ENCODE results near the gene PSMA7. TPM values are rescaled to one million over a fixed set of nuclear protein-coding genes. Genes with fewer than 3 reads are reported as not detected.
"Not testable (repeated sequence)": the region's sequence is repeated elsewhere in the genome, so short reads cannot be mapped to it uniquely, and the experiment has no call there.

Gene PSMA7
- total RNA-seq, 2 donors from 2014 or later = 144 to 158 TPM

- Mint-ChIP-seq H3K27ac (no peak overlapping the region), H3K27me3 (no peaks in the 10 kb centered on the region), H3K4me3 (no peak overlapping the region), H3K4me1 (peaks cover 14% of the 10 kb centered on the region), H3K36me3 (ENCODE audit: low read depth) (peaks cover 7% of the 10 kb centered on the region)
- DNase-seq = no peak
- no peaks in the 10 kb centered on the region for H3K9me3 ChIP-seq (ENCODE audit: control insufficient read depth, low read length, poor library complexity, severe bottlenecking)
- ATAC-seq = no peak
Observed at GRCh38 chr20:62157387-62158087, 14.3 kb upstream of the PSMA7 start.

- no peak overlapping the region for H3K4me3 Mint-ChIP-seq
- H3K9me3 ChIP-seq (ENCODE audit: control insufficient read depth, low read length, poor library complexity, severe bottlenecking) = no peaks in the 10 kb centered on the region
- ATAC-seq = peak; percentile 91
- H3K36me3 Mint-ChIP-seq (ENCODE audit: low read depth) = peaks cover 7% of the 10 kb centered on the region
- H3K4me1 Mint-ChIP-seq = peaks cover 14% of the 10 kb centered on the region
- no peak overlapping the region for H3K27ac Mint-ChIP-seq
- no peaks in the 10 kb centered on the region for H3K27me3 Mint-ChIP-seq
- DNase-seq = peak; percentile 57 to 68 (median 59)
Observed at GRCh38 chr20:62156592-62157386, 13.6 kb upstream of the PSMA7 start.

GRCh38 chr20:62156254-62156556 is 13.0 kb upstream of the PSMA7 start:
- Mint-ChIP-seq H3K4me3 (no peak overlapping the region), H3K4me1 (peaks cover 15% of the 10 kb centered on the region), H3K27me3 (no peaks in the 10 kb centered on the region), H3K27ac (no peak overlapping the region), H3K36me3 (ENCODE audit: low read depth) (peaks cover 7% of the 10 kb centered on the region)
- ATAC-seq = no peak
- no peak for DNase-seq
- no peaks in the 10 kb centered on the region for H3K9me3 ChIP-seq (ENCODE audit: control insufficient read depth, low read length, poor library complexity, severe bottlenecking)

GRCh38 chr20:62155428-62156253 is 12.4 kb upstream of the PSMA7 start:
- no peak overlapping the region for H3K27ac Mint-ChIP-seq
- no peaks in the 10 kb centered on the region for H3K27me3 Mint-ChIP-seq
- peaks cover 17% of the 10 kb centered on the region for H3K4me1 Mint-ChIP-seq
- DNase-seq = no peak
- H3K36me3 Mint-ChIP-seq (ENCODE audit: low read depth) = peaks cover 7% of the 10 kb centered on the region
- no peak for ATAC-seq
- no peak overlapping the region for H3K4me3 Mint-ChIP-seq
- H3K9me3 ChIP-seq (ENCODE audit: control insufficient read depth, low read length, poor library complexity, severe bottlenecking) = no peaks in the 10 kb centered on the region

GRCh38 chr20:62151835-62152364 is 8.7 kb upstream of the PSMA7 start:
- no peak overlapping the region for H3K4me3 Mint-ChIP-seq
- H3K9me3 ChIP-seq (ENCODE audit: control insufficient read depth, low read length, poor library complexity, severe bottlenecking) = no peaks in the 10 kb centered on the region
- no peak overlapping the region for H3K27ac Mint-ChIP-seq
- no peak for DNase-seq
- no peak for ATAC-seq
- H3K4me1 Mint-ChIP-seq = peaks cover 20% of the 10 kb centered on the region
- H3K27me3 Mint-ChIP-seq = no peaks in the 10 kb centered on the region
- H3K36me3 Mint-ChIP-seq (ENCODE audit: low read depth) = peaks cover 7% of the 10 kb centered on the region

GRCh38 chr20:62151225-62151624 is 8.0 kb upstream of the PSMA7 start:
- Mint-ChIP-seq H3K27me3 (no peaks in the 10 kb centered on the region), H3K36me3 (ENCODE audit: low read depth) (peaks cover 7% of the 10 kb centered on the region), H3K4me1 (peaks cover 17% of the 10 kb centered on the region), H3K4me3 (no peak overlapping the region), H3K27ac (no peak overlapping the region)
- no peak for DNase-seq
- ATAC-seq = no peak
- no peaks in the 10 kb centered on the region for H3K9me3 ChIP-seq (ENCODE audit: control insufficient read depth, low read length, poor library complexity, severe bottlenecking)

GRCh38 chr20:62150310-62150575 is 7.0 kb upstream of the PSMA7 start:
- H3K4me3 Mint-ChIP-seq = no peak overlapping the region

GRCh38 chr20:62149532-62150309 is 6.5 kb upstream of the PSMA7 start:
- no peaks in the 10 kb centered on the region for H3K27me3 Mint-ChIP-seq
- peaks cover 18% of the 10 kb centered on the region for H3K4me1 Mint-ChIP-seq
- DNase-seq = no peak
- H3K4me3 Mint-ChIP-seq = no peak overlapping the region
- no peak for ATAC-seq
- H3K9me3 ChIP-seq (ENCODE audit: control insufficient read depth, low read length, poor library complexity, severe bottlenecking) = no peaks in the 10 kb centered on the region
- peak overlapping the region; percentile 6 for H3K27ac Mint-ChIP-seq
- peaks cover 4% of the 10 kb centered on the region for H3K36me3 Mint-ChIP-seq (ENCODE audit: low read depth)

More at GRCh38 chr20:62150310-62150575, 7.0 kb upstream of the PSMA7 start:
- Mint-ChIP-seq H3K27ac (no peak overlapping the region), H3K4me1 (peaks cover 16% of the 10 kb centered on the region), H3K27me3 (no peaks in the 10 kb centered on the region), H3K36me3 (ENCODE audit: low read depth) (peaks cover 7% of the 10 kb centered on the region)
- ATAC-seq (no peak), DNase-seq (no peak)
- no peaks in the 10 kb centered on the region for H3K9me3 ChIP-seq (ENCODE audit: control insufficient read depth, low read length, poor library complexity, severe bottlenecking)

- Mint-ChIP-seq H3K27me3 (no peaks in the 10 kb centered on the region), H3K27ac (peak overlapping the region; percentile 6), H3K4me3 (no peak overlapping the region), H3K36me3 (ENCODE audit: low read depth) (peaks cover 2% of the 10 kb centered on the region), H3K4me1 (peaks cover 22% of the 10 kb centered on the region)
- DNase-seq = no peak
- ATAC-seq = no peak
- no peaks in the 10 kb centered on the region for H3K9me3 ChIP-seq (ENCODE audit: control insufficient read depth, low read length, poor library complexity, severe bottlenecking)
Observed at GRCh38 chr20:62148908-62149314, 5.7 kb upstream of the PSMA7 start.

- H3K4me1 Mint-ChIP-seq = peaks cover 22% of the 10 kb centered on the region
- not testable (repeated sequence) for H3K27ac Mint-ChIP-seq, H3K4me3 Mint-ChIP-seq
Observed at GRCh38 chr20:62148383-62148782, 5.2 kb upstream of the PSMA7 start.

GRCh38 chr20:62147528-62147927 is 4.3 kb upstream of the PSMA7 start:
- Mint-ChIP-seq H3K4me3 (no peak overlapping the region), H3K27ac (no peak overlapping the region), H3K36me3 (ENCODE audit: low read depth) (no peaks in the 10 kb centered on the region), H3K4me1 (peaks cover 22% of the 10 kb centered on the region), H3K27me3 (no peaks in the 10 kb centered on the region)
- ATAC-seq (no peak), DNase-seq (no peak)
- no peaks in the 10 kb centered on the region for H3K9me3 ChIP-seq (ENCODE audit: control insufficient read depth, low read length, poor library complexity, severe bottlenecking)

More at GRCh38 chr20:62148383-62148782, 5.2 kb upstream of the PSMA7 start:
- not testable (repeated sequence) for H3K27me3 Mint-ChIP-seq; DNase-seq; ATAC-seq; H3K36me3 Mint-ChIP-seq (ENCODE audit: low read depth); H3K9me3 ChIP-seq (ENCODE audit: control insufficient read depth, low read length, poor library complexity, severe bottlenecking)

- ATAC-seq (no peak), DNase-seq (no peak)
- H3K27me3 Mint-ChIP-seq = no peaks in the 10 kb centered on the region
- no peak overlapping the region for H3K4me3 Mint-ChIP-seq
- peaks cover 24% of the 10 kb centered on the region for H3K4me1 Mint-ChIP-seq
- no peaks in the 10 kb centered on the region for H3K9me3 ChIP-seq (ENCODE audit: control insufficient read depth, low read length, poor library complexity, severe bottlenecking)
- H3K27ac Mint-ChIP-seq = no peak overlapping the region
- H3K36me3 Mint-ChIP-seq (ENCODE audit: low read depth) = no peaks in the 10 kb centered on the region
Observed at GRCh38 chr20:62147125-62147524, 3.9 kb upstream of the PSMA7 start.

All from T-helper 17 cell (primary cell).